Mesenteric fat pad (tissue), 1 donor: Measurements from ENCODE around the gene ATP6V1F. TPM values are rescaled to one million over a fixed set of nuclear protein-coding genes. Genes with fewer than 3 reads are reported as not detected.

Experiments
- DNase-seq: peaks from one replicate; pipeline ENCODE4 v3.0.0-alpha.2; 2020; ENCODE audit warnings: low spot score
- long read RNA-seq: library from polyadenylated mRNA; unstranded; transcript quantifications from one replicate; pipeline ENCODE4 v2.0.0, GENCODE V29; 2020
- total RNA-seq: library from RNA; stranded (reverse); fragmentation: NEBNext Ultra II Directional; extraction: Animal tissue kit (Norgen Biotek cat#: 25700); gene quantifications from one replicate; pipeline ENCODE4 v1.2.1, GENCODE V29; 2021
- donor health status: DM: yes; HTN: yes; CAD: no.

ATP6V1F gene, protein sequence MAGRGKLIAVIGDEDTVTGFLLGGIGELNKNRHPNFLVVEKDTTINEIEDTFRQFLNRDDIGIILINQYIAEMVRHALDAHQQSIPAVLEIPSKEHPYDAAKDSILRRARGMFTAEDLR
- 160 TPM for total RNA-seq
- long read RNA-seq, transcript ATP6V1F-201 (2 exons, 704 nt): major isoform, 24 of 26 reads
- long read RNA-seq, partial matches to known transcripts: 2 of 26 reads
- long read RNA-seq, other reads (novel, unspliced or antisense): 0 of 26 reads

DNA sequence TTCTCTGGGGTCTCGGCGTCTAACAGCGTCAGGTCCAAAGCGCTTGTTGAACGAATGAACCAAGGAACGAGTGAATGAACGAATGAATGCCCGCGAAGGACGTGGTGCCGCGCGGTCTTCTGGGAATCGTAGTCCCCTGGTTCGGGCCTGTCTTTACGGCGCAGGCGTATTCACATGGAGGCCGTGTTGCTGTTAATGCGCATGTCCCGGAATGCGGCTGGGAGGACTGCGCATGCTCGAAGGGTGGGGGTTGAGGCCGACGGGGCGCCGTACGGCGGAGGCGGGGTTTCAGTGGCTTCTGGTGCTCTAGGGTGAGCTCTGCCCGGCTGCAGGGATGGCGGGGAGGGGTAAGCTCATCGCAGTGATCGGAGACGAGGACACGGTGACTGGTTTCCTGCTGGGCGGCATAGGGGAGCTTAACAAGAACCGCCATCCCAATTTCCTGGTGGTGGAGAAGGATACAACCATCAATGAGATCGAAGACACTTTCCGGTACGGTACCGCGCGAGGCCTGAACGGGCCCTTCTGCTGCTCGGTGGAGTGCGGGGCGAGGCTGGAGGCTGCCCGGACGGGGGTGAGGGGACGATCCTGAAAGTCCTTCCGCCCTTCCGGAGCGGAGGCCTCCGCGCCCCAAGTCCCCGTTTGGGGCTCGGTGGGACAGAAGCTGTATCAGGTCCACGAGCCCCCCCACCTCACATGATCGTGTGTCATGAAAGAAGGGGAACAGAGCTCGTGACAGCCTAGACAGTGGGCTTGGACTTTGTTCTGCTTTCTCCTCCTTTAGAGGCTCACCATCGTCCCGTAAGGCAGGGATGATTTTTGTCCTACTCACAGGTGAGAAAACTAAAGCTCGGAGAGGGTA is at the start of gene ATP6V1F:
Gene ATP6V1F (plus strand): TSS at position 286 of the 862 bp plus-strand sequence. CDS start 49 bp downstream, at position 335.
- peak; percentile 99 for DNase-seq

- no peak for DNase-seq
Observed at GRCh38 chr7:128814499-128814898, 48.2 kb upstream of the ATP6V1F start.

DNA sequence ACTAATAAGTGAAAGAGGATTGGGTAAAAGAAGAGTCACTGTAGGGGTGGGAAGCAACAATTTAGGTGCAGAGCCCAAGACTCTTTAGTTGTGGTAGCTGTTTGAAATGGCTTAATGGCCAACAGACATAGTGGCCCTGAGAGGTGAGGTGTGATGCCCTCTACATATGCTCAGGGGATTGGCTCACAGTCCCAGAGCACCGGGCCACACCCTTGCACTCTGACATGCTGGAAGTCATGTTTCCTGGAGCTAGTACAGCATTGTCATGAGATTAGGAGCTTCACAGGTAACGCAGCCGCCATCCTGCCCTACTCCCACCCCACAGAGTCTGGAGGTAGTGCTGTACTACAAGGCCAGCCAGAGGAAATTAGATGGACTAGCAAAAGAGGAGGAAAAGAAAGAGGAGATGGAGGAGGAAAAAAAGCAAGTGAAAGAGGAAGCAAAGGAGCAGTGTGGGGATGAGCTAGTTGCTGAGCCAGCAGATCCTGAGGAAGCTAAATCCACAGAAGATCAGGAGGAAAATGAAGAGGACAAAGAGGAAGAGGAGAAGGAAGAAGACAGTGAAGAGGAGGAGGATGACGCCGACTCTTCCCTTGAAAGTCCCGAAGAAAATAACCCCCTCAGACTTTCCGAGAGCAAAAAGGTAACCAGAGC is 47.2 kb upstream of the ATP6V1F start:
- DNase-seq: no peak

- no peak for DNase-seq
Observed at GRCh38 chr7:128818694-128819093, 44.0 kb upstream of the ATP6V1F start.

GRCh38 chr7:128821724-128822123 is 40.9 kb upstream of the ATP6V1F start:
- no peak for DNase-seq

DNA sequence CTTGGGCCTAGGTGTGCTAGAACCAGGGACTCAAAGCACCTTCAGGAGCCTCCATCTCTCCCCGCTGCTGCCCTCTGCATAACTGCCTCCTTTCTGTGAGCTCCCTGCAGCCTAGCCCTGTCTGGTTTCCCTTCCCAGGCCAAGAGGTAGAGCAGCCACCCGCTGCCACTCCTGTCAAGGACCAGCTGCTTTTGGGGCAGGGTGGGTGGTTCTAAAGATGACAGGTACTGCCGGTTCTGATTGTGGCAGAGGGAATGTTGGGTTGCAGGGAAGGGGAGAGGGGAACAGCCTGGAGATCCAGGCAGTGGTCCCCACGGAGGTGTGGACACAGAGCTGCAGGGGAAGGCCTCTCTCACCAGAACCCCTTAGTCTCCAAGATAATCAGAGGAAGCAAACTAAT is 36.1 kb upstream of the ATP6V1F start:
- DNase-seq: no peak

GRCh38 chr7:128826916-128827247 is 35.8 kb upstream of the ATP6V1F start:
- no peak for DNase-seq

DNA sequence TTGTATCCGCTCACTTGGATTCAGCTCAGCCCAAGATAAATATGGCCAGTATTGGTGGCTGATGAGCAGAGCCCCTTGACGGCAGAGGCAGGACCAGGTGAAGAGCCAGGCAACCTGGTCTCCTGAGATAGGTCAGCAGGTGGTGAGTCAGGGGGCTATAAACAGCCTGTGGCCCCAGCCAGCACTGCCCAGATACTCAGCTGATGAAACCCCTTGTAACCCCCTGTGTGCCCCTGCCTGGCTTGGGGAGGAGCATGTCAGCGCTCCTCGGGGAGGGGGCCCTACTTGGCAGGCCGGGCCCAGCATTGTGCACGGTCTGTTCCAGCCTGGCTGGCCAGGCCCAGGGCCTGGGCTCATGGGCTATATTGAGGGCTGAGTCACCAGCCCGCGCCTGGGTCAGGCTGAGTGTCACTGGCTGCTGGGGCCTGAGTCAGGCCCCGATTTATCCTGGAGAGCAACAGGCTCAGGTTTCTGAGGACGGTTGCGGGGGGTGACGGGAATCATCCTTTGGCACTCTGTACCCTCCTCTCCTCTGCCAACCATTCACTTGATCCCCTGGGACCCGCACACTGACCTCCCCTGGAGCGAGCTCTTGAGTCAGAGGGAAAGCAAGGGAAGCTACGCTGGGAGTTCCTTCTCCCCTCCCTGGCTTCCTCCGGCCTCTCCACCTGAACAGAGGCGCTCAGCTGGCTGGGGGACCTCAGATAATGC is 35.3 kb upstream of the ATP6V1F start:
- no peak for DNase-seq

DNA sequence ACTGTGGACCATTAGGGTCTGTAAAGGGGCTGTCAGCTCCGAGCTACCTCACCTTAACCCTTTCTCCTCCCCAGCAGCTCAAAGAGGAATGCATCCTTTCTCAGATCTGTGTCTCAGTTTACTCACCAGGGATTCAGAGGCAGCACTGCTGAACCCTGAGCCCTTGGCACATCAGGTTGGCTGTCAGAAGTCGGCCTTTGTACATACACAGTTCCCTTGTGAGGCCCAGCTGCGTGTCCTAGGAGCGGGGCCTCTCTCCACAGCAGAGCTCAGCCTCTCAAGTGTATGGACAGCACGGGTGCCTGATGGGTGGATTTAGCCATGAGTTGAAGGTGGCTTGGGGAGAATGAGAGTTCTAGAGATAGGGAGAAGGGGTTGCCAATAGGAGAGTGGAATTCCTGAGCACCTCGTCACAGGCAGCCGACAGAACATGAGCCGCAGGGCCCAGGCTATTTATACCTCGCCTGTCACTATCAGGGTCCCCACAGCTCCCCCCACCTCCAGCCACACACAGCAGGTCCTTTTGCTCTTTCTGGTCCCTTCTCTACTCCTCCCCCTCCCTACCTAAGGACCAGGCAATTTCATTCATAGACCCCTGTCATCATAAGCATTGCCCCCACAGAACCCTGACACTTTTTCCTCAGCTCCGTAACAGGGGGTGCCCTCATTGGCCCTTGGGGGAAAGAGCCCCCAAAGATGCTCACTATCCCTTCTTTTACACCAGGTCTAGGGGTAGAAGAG is 34.5 kb upstream of the ATP6V1F start:
- no peak for DNase-seq

DNA sequence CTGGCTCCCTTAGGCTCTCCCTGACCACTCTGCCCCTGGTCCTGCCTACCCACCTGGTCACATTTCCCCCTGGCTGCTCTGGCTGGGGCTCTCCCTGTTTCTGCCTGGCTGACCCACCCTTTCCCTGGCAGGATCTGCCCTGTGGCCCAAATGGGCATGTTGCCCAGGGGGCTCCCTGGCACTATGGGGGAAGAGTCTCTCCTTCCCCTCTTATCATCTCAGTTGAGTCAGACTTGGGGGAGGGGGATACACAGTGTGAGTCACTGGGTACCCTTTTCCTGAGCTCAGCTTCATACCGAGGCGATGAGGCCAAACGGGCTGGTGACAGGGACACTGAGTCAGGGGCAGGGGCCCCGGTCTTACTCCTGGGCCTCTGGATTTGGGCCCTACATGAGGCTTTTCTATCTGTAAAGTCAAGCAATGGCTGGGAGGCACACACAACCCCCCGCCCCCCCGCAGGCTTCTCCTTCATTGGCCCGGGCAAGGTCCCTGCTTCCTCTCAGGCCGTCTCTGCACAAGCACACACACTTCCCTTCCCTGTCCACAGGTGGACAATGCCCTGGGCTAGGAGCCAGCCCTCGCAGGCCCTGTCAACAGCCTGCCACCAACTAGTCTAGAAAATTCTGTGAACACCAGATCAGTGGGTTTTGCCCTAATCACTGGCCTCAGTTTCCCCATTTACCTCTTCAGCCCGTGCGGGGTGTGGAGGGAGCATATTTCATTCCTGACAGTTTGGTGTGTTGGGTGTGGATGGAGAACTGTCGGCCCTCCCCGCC is 33.1 kb upstream of the ATP6V1F start:
- DNase-seq: peak; percentile 80

DNA sequence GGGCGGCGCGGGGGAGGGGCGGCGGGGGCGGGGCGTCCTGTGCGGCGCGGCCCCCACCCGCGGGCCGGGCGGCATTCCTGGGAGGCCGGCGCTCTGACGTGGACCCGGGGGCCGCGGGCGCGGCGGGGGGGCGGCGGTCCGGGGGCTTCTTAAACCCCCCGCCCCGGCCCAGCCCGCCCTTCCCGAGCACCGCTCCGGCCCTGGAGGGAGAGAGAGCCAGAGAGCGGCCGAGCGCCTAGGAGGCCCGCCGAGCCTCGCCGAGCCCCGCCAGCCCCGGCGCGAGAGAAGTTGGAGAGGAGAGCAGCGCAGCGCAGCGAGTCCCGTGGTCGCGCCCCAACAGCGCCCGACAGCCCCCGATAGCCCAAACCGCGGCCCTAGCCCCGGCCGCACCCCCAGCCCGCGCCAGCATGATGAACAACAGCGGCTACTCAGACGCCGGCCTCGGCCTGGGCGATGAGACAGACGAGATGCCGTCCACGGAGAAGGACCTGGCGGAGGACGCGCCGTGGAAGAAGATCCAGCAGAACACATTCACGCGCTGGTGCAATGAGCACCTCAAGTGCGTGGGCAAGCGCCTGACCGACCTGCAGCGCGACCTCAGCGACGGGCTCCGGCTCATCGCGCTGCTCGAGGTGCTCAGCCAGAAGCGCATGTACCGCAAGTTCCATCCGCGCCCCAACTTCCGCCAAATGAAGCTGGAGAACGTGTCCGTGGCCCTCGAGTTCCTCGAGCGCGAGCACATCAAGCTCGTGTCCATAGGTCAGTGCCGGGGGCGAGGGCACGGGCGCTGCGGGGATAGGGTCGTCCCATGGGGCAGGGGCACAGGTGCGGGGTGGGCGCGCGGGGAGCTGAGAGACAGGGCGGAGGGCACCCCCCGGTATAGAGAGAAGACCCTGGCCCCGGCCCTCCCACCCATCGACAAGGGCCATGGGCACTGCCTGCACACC is 32.2 kb upstream of the ATP6V1F start, which contains the start of gene FLNC:
Gene FLNC (plus strand): TSS at position 176 of the 947 bp plus-strand sequence. CDS start 232 bp downstream, at position 408.
- peak; percentile 91 for DNase-seq

DNA sequence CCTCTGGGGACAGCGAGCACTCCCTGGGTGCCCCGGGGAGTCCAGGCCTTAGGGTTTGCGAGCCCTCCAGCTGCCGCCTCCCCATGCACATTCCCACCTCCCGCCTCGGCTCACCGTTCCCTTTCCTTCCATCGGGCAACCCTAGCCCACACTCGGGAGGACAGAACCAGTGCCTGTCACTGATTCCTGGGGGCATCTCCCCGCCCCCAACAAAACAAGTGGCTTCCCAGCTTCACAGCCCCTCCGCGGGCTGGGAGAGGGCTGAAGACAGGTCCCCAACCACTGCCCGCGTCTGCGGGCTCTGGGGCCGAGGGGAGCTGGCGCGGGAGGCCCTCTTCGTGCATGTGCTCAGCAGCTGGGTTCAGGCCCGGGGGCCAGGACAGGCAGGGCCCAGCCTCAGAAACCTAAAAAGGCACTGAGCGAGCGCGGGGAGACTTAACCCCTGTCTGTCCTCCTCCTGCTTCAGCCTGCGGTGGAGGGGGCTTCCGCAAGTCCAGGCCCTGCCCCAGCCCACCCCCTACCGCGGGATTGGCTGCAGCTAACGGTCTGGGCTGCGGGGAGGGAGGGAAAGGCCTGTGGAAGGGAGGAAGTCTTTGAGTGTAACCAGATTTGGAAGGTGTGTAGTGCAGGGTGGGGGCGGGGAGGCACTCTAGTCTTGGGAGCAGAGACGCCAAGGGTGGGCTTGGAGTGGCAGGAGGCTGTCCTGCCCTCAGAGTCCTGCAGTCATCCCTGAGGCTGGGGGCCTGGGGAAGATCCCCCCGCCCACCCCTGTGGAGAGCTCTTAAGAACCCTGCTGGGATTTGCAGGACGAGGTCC is 31.3 kb upstream of the ATP6V1F start:
- DNase-seq: no peak

GRCh38 chr7:128831994-128832879 is 30.4 kb upstream of the ATP6V1F start:
- DNase-seq: no peak

GRCh38 chr7:128832880-128833147 is 29.8 kb upstream of the ATP6V1F start:
- no peak for DNase-seq

GRCh38 chr7:128833148-128833945 is 29.3 kb upstream of the ATP6V1F start:
- DNase-seq: no peak

DNA sequence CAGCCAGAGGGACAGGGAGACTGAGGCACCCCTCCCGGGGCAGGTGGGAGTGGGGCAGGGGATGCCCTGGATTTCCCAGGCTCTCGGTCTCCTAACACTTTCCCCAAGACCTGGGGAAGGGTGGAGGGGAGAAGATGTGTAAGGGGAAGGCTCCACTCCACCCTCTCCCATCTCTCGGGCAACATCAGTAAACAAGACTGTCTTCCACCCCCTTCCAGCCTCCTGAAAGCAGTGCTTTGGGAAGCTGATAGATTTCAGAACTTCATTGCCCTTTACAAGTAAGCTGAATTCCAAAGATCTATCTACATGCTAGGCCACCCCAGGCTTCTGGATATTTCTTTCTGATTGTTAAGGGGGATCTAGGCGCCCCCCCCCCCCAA is 28.7 kb upstream of the ATP6V1F start:
- no peak for DNase-seq
